Endometrial microvascular endothelial cells (primary cell): ENCODE data around the gene CTAGE6. TPM values are rescaled to one million over a fixed set of nuclear protein-coding genes. Genes with fewer than 3 reads are reported as not detected.
"Not testable (repeated sequence)": the region's sequence is repeated elsewhere in the genome, so short reads cannot be mapped to it uniquely, and the experiment has no call there.

Source experiments
- in situ Hi-C: cut with HindIII; loops from 2 replicates; pipeline ENCODE4 v1.10.0; 2017; ENCODE audit warnings: low sequenced_read_pairs, low pct_unique_long_range_greater_than_20kb; ENCODE audit errors: inconsistent ontology term
- total RNA-seq: library from RNA; depleted of rRNA; stranded (reverse); fragments of >200 nt; gene quantifications from one replicate; pipeline ENCODE4 v1.2.3, GENCODE V29; 2015; ENCODE audit errors: inconsistent ontology term

Gene CTAGE6
- total RNA-seq, 1 donor from 2014 or later: not detected

- in situ Hi-C loops: not testable (repeated sequence)
Measured at GRCh38 chr7:143727561-143727960, 29.9 kb downstream of the CTAGE6 start.

GRCh38 chr7:143726143-143726542 lies 31.4 kb downstream of the CTAGE6 start:
- in situ Hi-C loops: not testable (repeated sequence)

GRCh38 chr7:143720335-143720734 lies 37.2 kb downstream of the CTAGE6 start:
- in situ Hi-C loops: not testable (repeated sequence)

GRCh38 chr7:143715543-143716193 lies 41.8 kb downstream of the CTAGE6 start:
- in situ Hi-C loops: not testable (repeated sequence)

- in situ Hi-C loops: not testable (repeated sequence)
Measured at GRCh38 chr7:143714581-143715454, 42.7 kb downstream of the CTAGE6 start.

GRCh38 chr7:143712381-143712780 lies 45.1 kb downstream of the CTAGE6 start:
- in situ Hi-C loops: not testable (repeated sequence)

GRCh38 chr7:143711727-143712324 lies 45.7 kb downstream of the CTAGE6 start:
- in situ Hi-C loops: not testable (repeated sequence)

- in situ Hi-C loops: not testable (repeated sequence)
Measured at GRCh38 chr7:143709895-143710294, 47.6 kb downstream of the CTAGE6 start.

Other genes with a start within 250 kb of the CTAGE6 start
- gene CTAGE15, start 185.9 kb downstream of the CTAGE6 start, total RNA-seq: not detected
- gene TCAF2, start 136.7 kb downstream of the CTAGE6 start, total RNA-seq: 55.0 TPM
- gene TCAF1, start 144.5 kb upstream of the CTAGE6 start, total RNA-seq: 54.2 TPM
- gene OR2F2, start 177.5 kb upstream of the CTAGE6 start, total RNA-seq: not detected
- gene OR2F1, start 197.1 kb upstream of the CTAGE6 start, total RNA-seq: not detected
- not detected for gene OR6B1, start 242.6 kb upstream of the CTAGE6 start, total RNA-seq